B cell (primary cell): ENCODE measurements around the gene COA5. TPM values are rescaled to one million over a fixed set of nuclear protein-coding genes. Genes with fewer than 3 reads are reported as not detected.

Experiments used
- ATAC-seq: fragments of 200-7000 bp; cut with Tn5 transposase; one replicate; pipeline ENCODE4 v1.10.0; 2021; ENCODE audit warnings: low read depth, mild to moderate bottlenecking, moderate number of reproducible peaks, moderate library complexity
- CTCF ChIA-PET: fragments of 350-600 bp; sonication (Branson Sonifier 250); formaldehyde crosslinking; loops from one replicate; lab custom pipeline; 2021; ENCODE audit warnings: antibody characterized with exemption, inconsistent platforms; lab: Charles Lee
- POLR2A ChIA-PET: fragments of 350-600 bp; sonication (Branson Sonifier 250); formaldehyde crosslinking; loops from one replicate; lab custom pipeline; 2021; ENCODE audit warnings: antibody characterized with exemption; lab: Charles Lee
- DNase-seq: peaks from one replicate; pipeline ENCODE4 v3.0.0; 2013
- H2AFZ ChIP-seq: 2 replicates; pipeline ENCODE4 v1.6.1; 2012; ENCODE audit warnings: mild to moderate bottlenecking, low read depth, low read length; ENCODE audit not compliant: insufficient read depth, poor library complexity, severe bottlenecking
- H3K27ac ChIP-seq, 2 donors: 1 replicate in 1 of 2; 2 replicates in 1 of 2; pipeline ENCODE4 v1.5.1; 2012 to 2013; ENCODE audit warnings: low read length in 2 of 2, mild to moderate bottlenecking in 2 of 2, moderate library complexity in 1 of 2
- H3K27me3 ChIP-seq, 4 experiments: fragments of 200-600 bp in 1 of 4; sonication (generic) in 1 of 4; replicated peaks in 1 of 4; 1 replicate in 2 of 4; 2 replicates in 2 of 4; pipeline versions ENCODE4 v1.6.1 to v1.7.0; 2013 to 2016; ENCODE audit warnings: low read length in 3 of 4, mild to moderate bottlenecking in 2 of 4, mixed read lengths in 1 of 4, moderate library complexity in 1 of 4; ENCODE audit not compliant: insufficient read depth in 4 of 4, control insufficient read depth in 3 of 4; ENCODE audit errors: control extremely low read depth in 1 of 4
- H3K36me3 ChIP-seq, 2 experiments: replicated peaks in 1 of 2; 1 replicate in 1 of 2; 2 replicates in 1 of 2; pipeline versions ENCODE4 v1.6.1 to v1.7.1; 2013; ENCODE audit warnings: low read length in 1 of 2; ENCODE audit not compliant: insufficient read depth in 2 of 2, control insufficient read depth in 1 of 2; ENCODE audit errors: control extremely low read depth in 1 of 2, extremely low read depth in 1 of 2
- H3K4me1 ChIP-seq, 2 donors: fragments of 200-600 bp in 1 of 2; sonication (generic) in 1 of 2; 1 replicate in 1 of 2; 2 replicates in 1 of 2; pipeline versions ENCODE4 v1.5.1 to v1.6.1; 2013 to 2017; ENCODE audit warnings: low read length in 2 of 2; ENCODE audit not compliant: control insufficient read depth in 2 of 2, insufficient read depth in 2 of 2
- H3K4me2 ChIP-seq: replicated peaks from 2 replicates; pipeline ENCODE3; 2012; ENCODE audit warnings: mild to moderate bottlenecking, low read depth, low read length; ENCODE audit not compliant: poor library complexity, severe bottlenecking
- H3K4me3 ChIP-seq, 5 experiments: fragments of 200-600 bp in 1 of 5; sonication (generic) in 1 of 5; 1 replicate in 3 of 5; 2 replicates in 2 of 5; pipeline versions ENCODE4 v1.5.1 to v1.7.0; 2011 to 2016; ENCODE audit warnings: low read length in 4 of 5, mild to moderate bottlenecking in 4 of 5, low read depth in 2 of 5, control low read depth in 1 of 5, moderate library complexity in 1 of 5; ENCODE audit not compliant: insufficient read depth in 1 of 5; ENCODE audit errors: control extremely low read depth in 1 of 5, extremely low read depth in 1 of 5
- H3K79me2 ChIP-seq: fragments of 200-600 bp; sonication (generic); one replicate; pipeline ENCODE4 v1.6.0; 2016; ENCODE audit warnings: low read length; ENCODE audit not compliant: control insufficient read depth, insufficient read depth
- H3K9ac ChIP-seq: fragments of 200-600 bp; sonication (generic); 2 replicates; pipeline ENCODE4 v1.6.1; 2017; ENCODE audit warnings: mild to moderate bottlenecking, low read length, moderate library complexity
- H3K9me3 ChIP-seq, 3 donors: one replicate each; pipeline versions ENCODE4 v1.6.1 to v1.7.1; 2013; ENCODE audit warnings: low read length in 2 of 3; ENCODE audit not compliant: control insufficient read depth in 2 of 3, insufficient read depth in 1 of 3; ENCODE audit errors: control extremely low read depth in 1 of 3
- H4K20me1 ChIP-seq: 2 replicates; pipeline ENCODE4 v1.6.0; 2012; ENCODE audit warnings: mild to moderate bottlenecking, low read length; ENCODE audit not compliant: insufficient read depth, control insufficient read depth, poor library complexity, severe bottlenecking
- H3K27ac Mint-ChIP-seq: one replicate; pipeline ENCODE4 v1.8.0; 2021; ENCODE audit warnings: mixed read lengths
- H3K27me3 Mint-ChIP-seq: one replicate; pipeline ENCODE4 v1.8.0; 2021; ENCODE audit warnings: mixed read lengths
- H3K4me1 Mint-ChIP-seq: one replicate; pipeline ENCODE4 v1.8.0; 2021; ENCODE audit warnings: mixed read lengths
- H3K4me3 Mint-ChIP-seq: one replicate; pipeline ENCODE4 v1.8.0; 2021; ENCODE audit warnings: mixed read lengths
- H3K9me3 Mint-ChIP-seq: one replicate; pipeline ENCODE4 v1.8.0; 2022; ENCODE audit warnings: mixed read lengths; ENCODE audit not compliant: insufficient read depth
- CTCF ChIP-seq: fragments of 200-600 bp; IDR thresholded peaks from one replicate; pipeline ENCODE4 v1.8.0; 2022; ENCODE audit warnings: antibody characterized with exemption, mild to moderate bottlenecking
- EZH2 ChIP-seq: IDR thresholded peaks from 2 replicates; pipeline ENCODE4 v1.6.1; 2012; ENCODE audit warnings: borderline replicate concordance, low read depth, mild to moderate bottlenecking, moderate library complexity, low read length; ENCODE audit not compliant: insufficient read depth, poor library complexity, severe bottlenecking
- whole genome bisulfite sequencing: methylation state at CpG from one replicate; pipeline ENCODE4 v1.1.5; 2013; ENCODE audit warnings: missing lambda C conversion rate; ENCODE audit not compliant: insufficient coverage; 5-methylcytosine and 5-hydroxymethylcytosine counted together
- intact Hi-C: fragments of 100-400 bp; cut with micrococcal nuclease; formaldehyde crosslinking; loops from one replicate; pipeline ENCODE4 v1.10.0; 2022
- polyA plus RNA-seq: library from polyadenylated mRNA; depleted of rRNA; stranded (reverse); fragments of >200 nt; gene quantifications from 2 replicates; pipeline ENCODE4 v1.2.3, GENCODE V29; 2012
- total RNA-seq, 2 donors: library from RNA; stranded (reverse); fragments of 120-200 nt in 1 of 2; gene quantifications; 1 replicate in 1 of 2; 2 replicates in 1 of 2; pipeline versions ENCODE4 v1.2.3 to v1.2.4, GENCODE V29; 2013 to 2022

COA5 gene
- total and polyA plus RNA-seq, 2 donors (not counting 1 experiment from before 2014, with no cell fraction given) = 23.2 to 46.9 TPM

GRCh38 chr2:98563394-98563793 is 44.9 kb downstream of the COA5 start:
- DNase-seq (no peak), ATAC-seq (no peak)
- TF ChIP-seq CTCF = no peak
- TF ChIP-seq EZH2 = no peak
- Histone ChIP-seq H3K9ac (no peak overlapping the region), H3K4me1 (peaks cover 0 to 11% of the 10 kb centered on the region in 2 donors), H3K4me3 (no peak overlapping the region), H3K4me2 (no peak overlapping the region), H4K20me1 (no peaks in the 10 kb centered on the region), H3K36me3 (peaks cover 5 to 13% of the 10 kb centered on the region in 2 experiments), H3K27me3 (no peaks in the 10 kb centered on the region), H3K79me2 (no peaks in the 10 kb centered on the region), H2AFZ (no peak overlapping the region), H3K27ac (no peak overlapping the region), H3K9me3 (no peaks in the 10 kb centered on the region)
- no peak overlapping the region for H3K27ac Mint-ChIP-seq
- H3K4me1 Mint-ChIP-seq = peaks cover 10% of the 10 kb centered on the region
- no peaks in the 10 kb centered on the region for H3K9me3 Mint-ChIP-seq
- 100% methylated on average over 5 of the region's 13 CpGs for WGBS
- ChIA-PET POLR2A (no interaction called here), CTCF (no interaction called here)
- H3K4me3 Mint-ChIP-seq = no peak overlapping the region
- H3K27me3 Mint-ChIP-seq = no peaks in the 10 kb centered on the region
- intact Hi-C loops = no loop called here

- WGBS = 91% methylated on average over 11 of the region's 13 CpGs
- Histone ChIP-seq H3K4me1 (peaks cover 0 to 18% of the 10 kb centered on the region in 2 donors), H4K20me1 (no peaks in the 10 kb centered on the region), H3K36me3 (peaks cover 0 to 8% of the 10 kb centered on the region in 2 experiments), H3K9me3 (no peaks in the 10 kb centered on the region), H3K79me2 (no peaks in the 10 kb centered on the region), H2AFZ (no peak overlapping the region), H3K27ac (no peak overlapping the region), H3K4me3 (no peak overlapping the region), H3K27me3 (no peaks in the 10 kb centered on the region), H3K9ac (no peak overlapping the region), H3K4me2 (no peak overlapping the region)
- intact Hi-C loops = no loop called here
- Mint-ChIP-seq H3K27ac (no peak overlapping the region), H3K4me1 (peaks cover 15% of the 10 kb centered on the region), H3K9me3 (no peaks in the 10 kb centered on the region), H3K27me3 (no peaks in the 10 kb centered on the region), H3K4me3 (no peak overlapping the region)
- DNase-seq (no peak), ATAC-seq (no peak)
- ChIA-PET CTCF (no interaction called here), POLR2A (no interaction called here)
- no peak for TF ChIP-seq CTCF
- TF ChIP-seq EZH2 = no peak
Measured at GRCh38 chr2:98561902-98562695, 46.2 kb downstream of the COA5 start.
